GM18505 (cell line): ENCODE measurements around the gene SERPIND1.
"Not testable (repeated sequence)": the region's sequence is repeated elsewhere in the genome, so short reads cannot be mapped to it uniquely, and the experiment has no call there.

Experiments used
- ATAC-seq: cut with Tn5 transposase; IDR thresholded peaks from one replicate; pipeline ENCODE4 v1.9.1; 2021; ENCODE audit not compliant: unreplicated experiment
- POLR2A ChIP-seq: IDR thresholded peaks from 4 replicates; pipeline ENCODE4 v1.6.1; 2011; ENCODE audit warnings: borderline replicate concordance; ENCODE audit not compliant: insufficient read depth, insufficient read length; ENCODE audit errors: extremely low read depth

SERPIND1 gene

DNA sequence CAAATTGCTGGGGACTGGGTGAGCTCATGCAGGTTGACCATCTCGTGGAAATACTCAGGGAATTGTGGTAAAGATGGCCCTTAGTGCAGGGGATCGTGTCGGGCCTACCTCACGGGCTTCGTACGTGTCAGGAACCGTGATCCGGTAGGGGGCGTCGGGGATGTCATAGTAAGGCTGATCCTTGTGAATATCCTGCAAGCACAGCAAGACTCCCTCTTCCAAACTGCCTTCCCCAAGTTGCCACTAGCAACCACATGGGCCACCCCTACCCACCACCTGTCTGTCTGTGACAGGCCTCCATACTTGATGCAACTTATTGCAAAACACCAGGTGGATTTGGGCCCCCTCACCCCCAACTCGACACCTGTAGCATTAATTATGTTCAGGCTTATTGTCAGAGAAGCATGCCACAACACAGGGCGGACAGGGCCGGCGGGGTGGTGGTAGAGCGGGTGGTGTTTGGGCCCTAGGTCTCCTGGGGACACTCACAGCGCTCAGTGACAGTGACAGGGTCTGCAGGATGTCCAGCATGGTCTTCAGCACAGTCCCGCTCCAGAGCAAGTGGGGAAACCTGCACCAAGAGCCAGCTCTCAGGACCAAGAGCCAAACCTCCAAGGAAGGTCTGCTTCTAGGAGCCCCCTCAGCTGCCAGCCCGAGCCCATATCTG is 22.6 kb upstream of the SERPIND1 start:
- no peak for ATAC-seq
- TF ChIP-seq POLR2A = no peak

DNA sequence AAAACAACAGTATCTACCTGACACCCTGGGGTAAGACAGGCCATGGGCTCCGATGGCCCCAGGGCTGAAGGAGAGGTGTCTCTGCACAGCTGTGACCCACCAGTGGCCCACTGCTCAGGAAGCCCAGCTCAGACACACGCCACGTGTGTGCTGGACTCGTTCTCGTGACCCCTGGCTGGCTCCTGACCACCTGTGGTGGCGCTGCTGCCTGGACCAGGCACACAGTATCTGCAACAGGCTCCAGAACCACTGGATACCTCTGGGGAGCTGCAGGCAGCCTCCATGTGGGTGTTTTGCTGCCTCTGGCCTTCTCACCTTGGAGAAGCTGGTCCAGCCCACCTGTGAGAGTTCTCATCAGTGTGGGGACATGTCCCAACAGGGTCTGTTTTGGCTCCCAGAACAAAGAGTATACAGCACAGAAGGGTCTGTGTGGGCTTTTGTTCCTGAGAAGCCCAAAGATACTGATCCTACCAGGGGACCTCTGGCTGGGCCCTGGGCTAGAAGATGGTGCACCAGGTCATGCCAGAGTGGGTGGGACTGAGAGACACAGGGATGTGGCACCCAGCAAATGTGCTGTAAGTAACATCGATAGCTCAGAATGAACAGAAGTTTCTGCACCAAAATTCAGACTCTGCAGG is 21.7 kb upstream of the SERPIND1 start:
- no peak for TF ChIP-seq POLR2A
- ATAC-seq = no peak

DNA sequence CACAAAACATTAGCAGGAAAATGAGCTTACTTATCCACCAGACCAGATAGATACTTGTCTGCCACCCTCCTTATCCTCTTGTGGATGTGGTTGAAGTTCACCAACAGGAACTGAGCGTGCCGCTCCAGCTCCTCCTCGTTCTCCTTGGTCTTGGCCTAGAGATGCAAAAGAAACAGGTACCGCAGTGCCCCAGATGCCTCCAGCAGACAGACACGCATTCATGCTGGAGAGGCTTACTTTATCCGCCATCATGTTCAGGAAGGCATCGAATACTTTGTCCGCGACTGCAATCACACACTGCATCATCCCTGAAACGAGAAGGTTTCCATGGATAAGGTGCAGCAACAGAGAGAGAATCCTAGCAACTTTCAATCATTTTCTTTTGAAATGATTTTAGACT is 21.0 kb upstream of the SERPIND1 start:
- ATAC-seq = no peak
- no peak for TF ChIP-seq POLR2A

DNA sequence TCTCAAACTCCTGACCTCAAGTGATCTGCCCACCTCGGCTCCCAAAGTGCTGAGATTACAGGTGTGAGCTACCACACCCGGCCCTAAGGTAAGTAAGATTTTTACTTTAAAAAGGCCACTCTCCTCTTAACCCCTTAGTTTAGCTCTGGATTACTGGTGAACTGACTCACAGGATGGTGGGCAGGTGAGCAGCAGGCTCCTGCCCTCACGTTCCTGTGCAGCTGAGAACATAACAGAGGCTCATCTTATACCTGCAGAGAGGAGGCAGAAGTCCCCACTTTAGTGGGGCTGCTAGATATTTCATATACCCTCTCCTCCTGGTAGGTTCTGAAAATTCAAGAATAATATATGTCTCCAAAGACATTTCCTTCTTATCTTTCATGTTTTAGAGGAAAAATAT is 17.1 kb upstream of the SERPIND1 start:
- ATAC-seq = no peak
- TF ChIP-seq POLR2A = no peak

DNA sequence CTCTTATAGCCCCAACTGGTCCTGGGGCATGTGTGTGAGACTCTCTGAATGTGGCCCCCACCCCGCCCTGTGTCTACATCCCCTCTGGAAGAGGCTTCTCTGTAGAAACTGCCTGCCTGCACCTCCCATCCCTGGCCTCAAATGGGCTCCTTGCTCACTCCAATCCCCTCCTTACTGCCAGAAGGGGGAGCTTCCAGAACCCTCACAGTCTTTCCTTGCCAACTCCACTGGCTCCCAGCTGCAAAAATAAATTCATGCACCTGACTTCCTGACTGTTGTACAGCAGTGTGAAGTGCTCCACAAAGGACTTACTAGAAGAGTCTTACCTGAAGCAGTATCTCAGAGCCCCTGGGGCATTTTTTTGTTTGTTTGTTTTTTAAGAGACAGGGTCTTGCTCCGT is 15.2 kb upstream of the SERPIND1 start:
- ATAC-seq = no peak
- no peak for TF ChIP-seq POLR2A

DNA sequence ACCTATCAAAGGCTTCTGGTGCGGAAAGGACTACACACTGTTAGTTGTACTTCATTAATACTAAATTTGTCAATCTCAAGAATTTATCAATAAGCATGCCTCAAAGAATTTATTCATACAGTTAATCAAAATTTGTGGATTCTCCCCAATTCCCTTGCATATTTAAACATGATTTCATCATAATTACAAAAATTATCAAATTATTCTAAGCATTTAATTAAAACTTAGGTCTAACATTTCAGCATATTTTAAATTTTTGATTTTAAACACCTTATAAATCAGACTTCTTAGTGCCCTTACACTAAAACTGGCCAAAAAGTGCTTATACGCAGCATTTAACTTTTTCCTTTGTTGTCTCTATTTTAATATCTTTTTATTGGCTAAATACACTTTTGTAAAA is 13.8 kb upstream of the SERPIND1 start:
- no peak for TF ChIP-seq POLR2A
- ATAC-seq = no peak

DNA sequence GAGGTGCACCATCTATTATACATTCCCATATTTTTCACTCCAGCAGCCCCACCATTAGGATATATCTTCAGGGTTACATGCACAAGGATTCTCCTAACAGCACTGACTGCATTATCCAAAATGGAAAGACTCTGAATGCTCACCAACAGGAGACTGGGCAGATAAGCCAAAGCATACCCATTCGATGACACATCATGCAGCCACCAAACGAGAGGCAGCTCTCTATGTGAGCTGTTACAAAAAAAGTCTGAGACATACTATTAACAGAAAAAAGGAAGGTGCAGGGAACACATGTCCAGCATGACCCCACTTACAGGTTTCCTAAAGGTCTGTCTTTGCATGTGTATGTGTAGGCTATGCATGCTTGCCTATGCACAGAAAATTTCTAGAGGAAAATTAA is 12.4 kb upstream of the SERPIND1 start:
- TF ChIP-seq POLR2A = no peak
- ATAC-seq = no peak

DNA sequence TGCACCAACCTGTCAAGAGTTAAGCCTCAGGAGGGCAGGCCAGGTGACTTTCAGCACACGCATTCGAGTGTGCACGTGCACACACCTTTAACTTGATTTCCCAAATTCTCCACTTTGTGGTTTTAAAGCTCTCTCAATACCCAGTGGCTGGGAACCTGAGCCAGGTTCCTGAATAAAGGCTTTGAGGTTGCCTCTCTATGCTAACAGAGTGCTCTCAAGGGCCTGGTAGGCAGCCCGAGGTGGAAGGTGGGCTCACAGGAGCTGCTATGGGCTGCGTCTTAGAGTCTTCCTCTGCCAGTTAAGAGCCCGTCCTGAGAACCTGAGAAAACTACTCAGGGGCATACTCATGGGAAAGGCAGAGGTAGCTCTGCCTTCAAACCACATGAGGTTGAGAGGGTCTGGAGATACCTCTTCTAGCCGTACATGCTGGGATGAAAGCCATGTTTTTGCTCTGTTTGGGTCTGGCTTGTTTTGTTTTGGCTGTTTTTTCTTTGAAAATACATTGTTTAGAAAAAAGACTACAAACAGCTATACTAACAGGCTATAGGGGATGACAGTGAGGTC is 11.6 kb upstream of the SERPIND1 start:
- no peak for ATAC-seq
- TF ChIP-seq POLR2A = no peak

DNA sequence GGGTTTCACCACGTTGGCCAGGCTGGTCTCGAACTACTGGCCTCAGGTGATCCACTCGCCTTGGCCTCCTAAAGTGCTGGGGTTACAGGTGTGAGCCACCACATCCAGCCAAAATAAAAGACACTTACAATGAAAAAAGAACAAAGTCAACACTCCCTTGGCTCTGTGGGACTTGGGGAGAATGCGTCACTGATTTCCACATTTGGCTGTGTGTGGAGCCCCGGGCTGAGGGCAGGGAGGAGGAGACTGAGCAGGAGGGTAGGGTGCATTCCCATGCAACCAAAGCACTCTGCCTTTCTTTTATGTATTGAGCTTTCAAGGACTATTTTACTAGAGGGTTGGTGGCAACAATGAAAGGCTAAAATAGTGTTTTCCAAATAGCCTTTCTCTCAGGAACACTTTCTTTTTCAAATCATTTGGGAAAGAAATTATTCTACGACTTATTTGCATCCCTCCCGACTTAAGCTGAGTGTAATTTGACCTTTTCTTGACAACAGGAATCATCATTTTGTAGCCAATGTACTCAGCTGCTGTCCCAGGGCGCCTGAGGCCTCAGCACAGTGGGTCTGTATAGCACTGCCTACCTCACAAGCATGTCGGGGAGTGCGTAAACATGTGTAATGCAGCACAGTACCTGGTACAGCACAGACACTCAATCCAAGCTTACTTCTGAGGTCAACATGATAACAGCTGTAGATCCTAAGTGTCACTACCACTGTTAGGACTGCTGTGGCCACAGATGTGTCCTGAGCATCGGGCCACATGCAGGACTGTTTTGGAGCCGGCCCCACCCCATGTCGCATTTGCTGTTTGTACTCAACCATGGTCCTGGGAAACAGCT is 10.1 kb upstream of the SERPIND1 start:
- no peak for TF ChIP-seq POLR2A
- ATAC-seq = no peak

DNA sequence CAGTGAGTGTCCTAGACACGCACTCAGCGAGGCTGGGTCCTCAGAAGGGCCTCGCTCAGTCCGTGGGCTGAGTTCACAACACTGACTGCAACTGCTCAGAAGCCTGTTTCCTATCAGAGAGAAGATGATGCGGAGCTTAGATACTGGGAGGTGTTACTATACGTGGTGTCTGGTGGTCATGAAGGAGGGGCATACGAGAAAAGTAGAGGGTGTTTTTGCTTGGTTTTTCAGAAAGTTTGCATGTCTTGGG is 9.5 kb upstream of the SERPIND1 start:
- TF ChIP-seq POLR2A = no peak
- ATAC-seq = no peak

DNA sequence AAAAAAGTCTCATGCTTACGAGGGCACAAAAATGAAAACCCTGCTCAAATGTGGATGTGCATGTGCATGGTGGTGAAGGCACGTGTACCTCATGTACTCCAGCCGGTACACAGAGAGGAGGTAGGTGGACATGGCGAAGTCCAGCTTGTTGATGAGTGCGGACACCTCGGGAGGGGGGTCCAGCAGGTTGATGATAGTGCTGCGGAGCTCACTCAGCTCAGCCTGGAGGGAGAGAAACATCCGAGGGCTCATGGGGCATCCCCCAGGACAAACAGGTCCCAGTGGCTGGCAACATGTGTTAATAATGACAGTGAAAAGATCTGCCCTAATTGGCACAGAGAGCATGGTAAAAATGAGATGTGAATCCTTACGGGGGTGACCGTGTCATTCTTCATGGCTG is 9.2 kb upstream of the SERPIND1 start:
- ATAC-seq = no peak
- TF ChIP-seq POLR2A = no peak

DNA sequence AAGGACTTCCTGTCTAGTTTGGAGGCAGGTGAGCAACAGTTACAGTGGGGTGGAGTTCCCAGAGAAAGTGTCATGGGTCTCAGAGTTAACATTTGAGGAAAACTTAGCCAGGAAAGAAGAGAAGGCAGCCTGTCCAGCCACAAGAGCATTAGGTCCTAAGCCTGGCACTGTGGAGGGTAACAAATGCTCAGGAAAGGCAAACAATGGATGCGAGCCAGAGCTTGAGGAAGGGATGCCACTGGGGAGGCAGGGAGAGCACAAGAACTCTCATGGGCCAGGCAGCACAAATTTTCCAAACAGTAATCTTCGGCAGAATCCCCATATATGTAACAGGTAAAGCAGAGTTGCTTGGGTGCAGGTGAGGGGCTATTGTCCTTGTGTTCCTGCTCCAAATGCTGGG is 8.0 kb upstream of the SERPIND1 start:
- no peak for ATAC-seq
- TF ChIP-seq POLR2A = no peak

DNA sequence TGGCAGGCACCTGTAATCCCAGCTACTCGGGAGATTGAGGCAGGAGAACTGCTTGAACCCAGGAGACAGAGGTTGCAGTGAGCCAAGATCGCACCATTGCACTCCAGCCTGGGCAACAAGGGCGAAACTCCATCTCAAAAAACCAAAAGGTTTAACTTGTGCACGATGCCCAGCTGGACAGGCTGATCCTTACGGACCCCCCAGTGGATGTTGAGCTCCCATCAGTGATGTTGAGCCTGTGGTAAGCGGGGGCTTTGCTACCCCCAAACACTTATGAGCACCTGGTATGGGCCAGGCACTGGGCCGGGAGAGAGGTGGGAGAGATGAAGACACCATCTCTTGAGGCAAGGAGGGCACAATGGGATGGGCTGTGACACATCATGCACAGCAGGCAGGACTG is 7.4 kb upstream of the SERPIND1 start:
- ATAC-seq = no peak
- no peak for TF ChIP-seq POLR2A

DNA sequence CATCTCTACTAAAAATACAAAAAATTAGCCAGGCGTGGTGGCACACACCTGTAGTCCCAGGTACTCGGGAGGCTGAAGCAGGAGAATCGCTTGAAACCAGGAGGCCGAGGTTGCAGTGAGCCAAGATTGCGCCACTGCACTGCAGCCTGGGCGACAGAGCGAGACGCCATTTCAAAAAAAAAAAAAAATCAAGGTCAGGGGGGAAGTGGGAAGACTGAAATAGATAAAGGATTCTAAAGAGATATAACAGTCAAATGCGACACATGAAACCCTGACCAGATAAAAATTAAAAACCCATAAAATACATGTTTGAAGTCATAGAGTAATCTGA is 4.5 kb upstream of the SERPIND1 start:
- not testable (repeated sequence) for ATAC-seq
